H4 (cell line): ENCODE results near the gene ROPN1L. TPM values are rescaled to one million over a fixed set of nuclear protein-coding genes. Genes with fewer than 3 reads are reported as not detected.

Experiments used
- DNase-seq: peaks from one replicate; pipeline ENCODE4 v3.0.0-alpha.2; 2015; ENCODE audit warnings: low spot score
- total RNA-seq: library from RNA; depleted of rRNA; stranded (reverse); fragments of >200 nt; shearing (Covaris generic); gene quantifications from 2 replicates; pipeline ENCODE4 v1.2.3, GENCODE V29; 2014

ROPN1L gene
- total RNA-seq, 1 experiment from 2014 or later, result 1.3 TPM

GRCh38 chr5:10457682-10458574 is 16.2 kb downstream of the ROPN1L start:
- no peak for DNase-seq

GRCh38 chr5:10459080-10460055 is 17.7 kb downstream of the ROPN1L start:
- DNase-seq, result no peak

- peak; percentile 69 for DNase-seq
Observed at GRCh38 chr5:10460252-10460906, 18.7 kb downstream of the ROPN1L start.

- DNase-seq, result no peak
Observed at GRCh38 chr5:10461041-10461440, 19.4 kb downstream of the ROPN1L start.

- DNase-seq, result no peak
Observed at GRCh38 chr5:10461904-10462555, 20.4 kb downstream of the ROPN1L start.

- DNase-seq, result no peak
Observed at GRCh38 chr5:10463566-10463965, 21.9 kb downstream of the ROPN1L start.

- no peak for DNase-seq
Observed at GRCh38 chr5:10464173-10464572, 22.5 kb downstream of the ROPN1L start.

- DNase-seq, result no peak
Observed at GRCh38 chr5:10465726-10466125, 24.0 kb downstream of the ROPN1L start.

GRCh38 chr5:10466446-10467073 is 24.9 kb downstream of the ROPN1L start:
- no peak for DNase-seq

- peak; percentile 79 for DNase-seq
Observed at GRCh38 chr5:10467281-10468198, 25.9 kb downstream of the ROPN1L start.

GRCh38 chr5:10468256-10468655 is 26.6 kb downstream of the ROPN1L start:
- DNase-seq, result no peak

- DNase-seq, result no peak
Observed at GRCh38 chr5:10469253-10470050, 27.8 kb downstream of the ROPN1L start.

GRCh38 chr5:10470669-10471068 is 29.0 kb downstream of the ROPN1L start:
- DNase-seq, result no peak

GRCh38 chr5:10471677-10472076 is 30.0 kb downstream of the ROPN1L start:
- no peak for DNase-seq

- no peak for DNase-seq
Observed at GRCh38 chr5:10474521-10475075, 32.9 kb downstream of the ROPN1L start.

- no peak for DNase-seq
Observed at GRCh38 chr5:10475931-10476676, 34.4 kb downstream of the ROPN1L start.

- DNase-seq, result no peak
Observed at GRCh38 chr5:10476878-10477277, 35.2 kb downstream of the ROPN1L start.

GRCh38 chr5:10477943-10478342 is 36.3 kb downstream of the ROPN1L start:
- no peak for DNase-seq
